Activated T-cell treated with anti-CD3 and anti-CD28 coated beads, Interleukin-2, amount 50 U/mL, for 1 hour (primary cell): ENCODE measurements around the gene RNASE13.
"Not testable (repeated sequence)": the region's sequence is repeated elsewhere in the genome, so short reads cannot be mapped to it uniquely, and the experiment has no call there.

Experiments
- DNase-seq: peaks from one replicate; pipeline ENCODE4 v3.0.0-alpha.2; 2020

The RNASE13 gene

GRCh38 chr14:21040941-21041340 lies 6.3 kb upstream of the RNASE13 start:
- not testable (repeated sequence) for DNase-seq

GRCh38 chr14:21040370-21040925 lies 5.8 kb upstream of the RNASE13 start:
- DNase-seq, result no peak

- no peak for DNase-seq
Measured at GRCh38 chr14:21039585-21040369, 5.2 kb upstream of the RNASE13 start.

- no peak for DNase-seq
Measured at GRCh38 chr14:21038441-21039422, 4.1 kb upstream of the RNASE13 start.

GRCh38 chr14:21037156-21037555 lies 2.5 kb upstream of the RNASE13 start:
- DNase-seq, result no peak

- DNase-seq, result no peak
Measured at GRCh38 chr14:21036751-21037150, 2.1 kb upstream of the RNASE13 start.

GRCh38 chr14:21033133-21033698 lies 1.4 kb downstream of the RNASE13 start:
- DNase-seq, result no peak

GRCh38 chr14:21032326-21033132 lies 2.1 kb downstream of the RNASE13 start:
- DNase-seq, result no peak

- no peak for DNase-seq
Measured at GRCh38 chr14:21030531-21030930, 4.1 kb downstream of the RNASE13 start.

- no peak for DNase-seq
Measured at GRCh38 chr14:21029917-21030316, 4.7 kb downstream of the RNASE13 start, which contains the start of gene TPPP2. Gene TPPP2 (plus strand): TSS chr14:21030217. CDS start chr14:21030582, 365 bp downstream.

- no peak for DNase-seq
Measured at GRCh38 chr14:21026988-21027315, 7.7 kb downstream of the RNASE13 start.

GRCh38 chr14:21026274-21026987 lies 8.2 kb downstream of the RNASE13 start:
- no peak for DNase-seq

GRCh38 chr14:21025371-21026273 lies 9.0 kb downstream of the RNASE13 start:
- DNase-seq, result no peak

GRCh38 chr14:21024585-21025370 lies 9.8 kb downstream of the RNASE13 start, which contains the start of gene NDRG2:
Gene NDRG2 (minus strand): TSS chr14:21025061. CDS start chr14:21023315, 1,746 bp downstream.
- DNase-seq, result peak; percentile 83

- peak; percentile 33 for DNase-seq
Measured at GRCh38 chr14:21023817-21024584, 10.6 kb downstream of the RNASE13 start.

- no peak for DNase-seq
Measured at GRCh38 chr14:21023174-21023573, 11.4 kb downstream of the RNASE13 start.

GRCh38 chr14:21022686-21023085 lies 11.9 kb downstream of the RNASE13 start:
- DNase-seq, result no peak

- no peak for DNase-seq
Measured at GRCh38 chr14:21020977-21021545, 13.5 kb downstream of the RNASE13 start.
